ENCODE data around the gene CHMP5. TPM values are rescaled to one million over a fixed set of nuclear protein-coding genes. Genes with fewer than 3 reads are reported as not detected.

The CHMP5 gene
- total RNA-seq, 2 experiments from 2014 or later: 31.2 to 50.1 TPM

DNA sequence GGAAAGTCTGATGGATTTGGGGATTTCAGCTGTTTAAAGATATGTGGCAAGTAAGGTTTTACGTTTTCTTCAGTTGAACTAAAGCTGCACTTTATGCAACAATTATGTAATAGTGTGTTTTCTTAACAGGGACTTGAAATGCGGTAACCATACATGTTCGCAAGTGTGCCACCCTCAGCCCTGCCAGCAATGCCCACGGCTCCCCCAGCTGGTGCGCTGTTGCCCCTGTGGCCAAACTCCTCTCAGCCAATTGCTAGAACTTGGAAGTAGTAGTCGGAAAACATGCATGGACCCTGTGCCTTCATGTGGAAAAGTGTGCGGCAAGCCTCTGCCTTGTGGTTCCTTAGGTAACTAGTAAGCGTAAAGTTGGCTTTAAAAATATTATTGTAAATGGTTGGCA, 53.9 kb downstream of the CHMP5 start:
- H3K9me3 ChIP-seq (ENCODE audit: low read length): no peaks in the 10 kb centered on the region
- no peak overlapping the region for H3K27ac ChIP-seq (ENCODE audit: low read depth, low read length, poor library complexity, severe bottlenecking)
- no peaks in the 10 kb centered on the region for H3K79me2 ChIP-seq (ENCODE audit: insufficient read depth, low read depth, low read length)
- no peaks in the 10 kb centered on the region for H3K9me2 ChIP-seq (ENCODE audit: insufficient read depth, low read length)
- CTCF ChIA-PET (ENCODE audit: unreplicated experiment): no interaction called here
- peaks cover 98% of the 10 kb centered on the region for H3K36me3 ChIP-seq (ENCODE audit: insufficient read depth, low read length)
- no peak overlapping the region for H3K4me2 ChIP-seq (ENCODE audit: low read length)
- intact Hi-C loops (cut with micrococcal nuclease; ENCODE audit: unreplicated experiment): no loop called here
- no TSS peak for BruUV-seq (replicated peaks)
- no peaks in the 10 kb centered on the region for H4K20me1 ChIP-seq (ENCODE audit: insufficient read depth, low read length)
- POLR2A ChIA-PET: no interaction called here
- H3K4me1 ChIP-seq (ENCODE audit: insufficient read depth, low read length, poor library complexity, severe bottlenecking): no peaks in the 10 kb centered on the region
- no peak for DNase-seq (ENCODE audit: low spot score)
- no peak overlapping the region for H2AFZ ChIP-seq (ENCODE audit: low read length)
- TF ChIP-seq EZH2phosphoT487 (IDR thresholded peaks at IDR 0.05; ENCODE audit: borderline replicate concordance, low read depth, low read length): no peak
- TF ChIP-seq CTCF (conservative IDR thresholded peaks at IDR 0.05; ENCODE audit: low read length): no peak
- H3K4me3 ChIP-seq (ENCODE audit: low read depth, low read length, poor library complexity, severe bottlenecking): no peak overlapping the region

DNA sequence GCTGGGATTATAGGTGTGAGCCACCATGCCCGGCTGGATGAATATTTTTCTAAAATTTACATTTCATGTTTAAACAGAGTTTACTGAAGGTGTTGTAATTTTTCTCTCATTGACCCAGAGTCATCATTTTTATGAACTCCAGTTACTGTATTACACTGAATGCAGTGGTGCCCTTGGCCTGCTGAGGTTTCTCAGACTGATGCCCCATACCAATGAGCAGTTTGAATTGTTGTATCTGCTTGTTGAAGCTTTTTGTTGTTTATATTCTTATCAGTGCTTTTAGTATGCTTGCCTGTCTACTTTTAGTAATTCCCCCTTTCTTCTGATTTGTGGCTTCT, 55.4 kb downstream of the CHMP5 start:
- Histone ChIP-seq H2AFZ (ENCODE audit: low read length) (no peak overlapping the region), H4K20me1 (ENCODE audit: insufficient read depth, low read length) (no peaks in the 10 kb centered on the region), H3K9me3 (ENCODE audit: low read length) (no peaks in the 10 kb centered on the region), H3K4me3 (ENCODE audit: low read depth, low read length, poor library complexity, severe bottlenecking) (no peak overlapping the region), H3K4me1 (ENCODE audit: insufficient read depth, low read length, poor library complexity, severe bottlenecking) (no peaks in the 10 kb centered on the region), H3K9me2 (ENCODE audit: insufficient read depth, low read length) (no peaks in the 10 kb centered on the region), H3K79me2 (ENCODE audit: insufficient read depth, low read depth, low read length) (no peaks in the 10 kb centered on the region), H3K36me3 (ENCODE audit: insufficient read depth, low read length) (peaks cover 97% of the 10 kb centered on the region), H3K4me2 (ENCODE audit: low read length) (no peak overlapping the region), H3K27ac (ENCODE audit: low read depth, low read length, poor library complexity, severe bottlenecking) (no peak overlapping the region)
- ChIA-PET CTCF (ENCODE audit: unreplicated experiment) (no interaction called here), POLR2A (interaction anchor here (0.7 to 1.9 kb wide), 2 partner anchors 11 to 119 kb away, joined by 3 to 5 read pairs; no protein-coding TSS in a partner anchor)
- intact Hi-C loops (cut with micrococcal nuclease; ENCODE audit: unreplicated experiment): no loop called here
- TF ChIP-seq CTCF (conservative IDR thresholded peaks at IDR 0.05; ENCODE audit: low read length): no peak
- TF ChIP-seq EZH2phosphoT487 (IDR thresholded peaks at IDR 0.05; ENCODE audit: borderline replicate concordance, low read depth, low read length): no peak
- DNase-seq (ENCODE audit: low spot score): no peak
- BruUV-seq (replicated peaks): no TSS peak

DNA sequence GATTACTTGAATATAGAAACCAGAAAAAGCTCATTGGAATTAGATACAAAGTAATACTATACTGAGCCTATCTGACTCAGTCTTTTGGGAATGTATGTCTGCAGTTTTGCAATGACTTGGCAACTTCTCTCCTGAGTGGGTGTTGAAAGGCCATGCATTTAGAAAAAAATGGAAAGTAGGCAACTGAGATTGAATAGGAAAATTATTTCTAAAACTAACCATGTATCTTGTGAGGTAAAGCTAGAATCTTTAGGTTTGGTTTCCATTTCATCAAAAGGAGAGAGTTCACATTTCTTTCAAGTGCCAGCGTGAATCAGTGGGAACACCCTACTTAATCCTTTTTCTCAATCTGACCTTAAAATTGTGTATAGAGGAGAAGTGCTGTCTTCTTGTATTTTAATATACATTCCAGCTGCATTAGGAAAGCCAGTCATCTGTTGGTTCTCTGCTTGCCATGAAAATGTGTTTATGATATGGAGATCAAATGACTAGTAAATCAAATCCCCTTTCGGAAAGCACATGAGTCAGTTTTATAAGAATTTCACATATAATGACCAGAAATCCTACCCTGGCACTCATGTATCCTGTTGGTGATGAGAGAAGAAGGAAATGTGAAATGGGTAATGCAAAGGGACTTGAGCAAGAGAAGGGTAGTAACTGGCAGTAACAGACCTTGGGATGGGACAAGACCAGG, 55.9 kb downstream of the CHMP5 start:
- Histone ChIP-seq H3K9me3 (ENCODE audit: low read length) (no peaks in the 10 kb centered on the region), H3K4me2 (ENCODE audit: low read length) (no peak overlapping the region), H3K36me3 (ENCODE audit: insufficient read depth, low read length) (peaks cover 95% of the 10 kb centered on the region), H3K9me2 (ENCODE audit: insufficient read depth, low read length) (no peaks in the 10 kb centered on the region), H3K4me1 (ENCODE audit: insufficient read depth, low read length, poor library complexity, severe bottlenecking) (no peaks in the 10 kb centered on the region), H3K79me2 (ENCODE audit: insufficient read depth, low read depth, low read length) (no peaks in the 10 kb centered on the region), H3K4me3 (ENCODE audit: low read depth, low read length, poor library complexity, severe bottlenecking) (no peak overlapping the region), H2AFZ (ENCODE audit: low read length) (no peak overlapping the region), H3K27ac (ENCODE audit: low read depth, low read length, poor library complexity, severe bottlenecking) (no peak overlapping the region), H4K20me1 (ENCODE audit: insufficient read depth, low read length) (no peaks in the 10 kb centered on the region)
- ChIA-PET CTCF (ENCODE audit: unreplicated experiment) (no interaction called here), POLR2A (interaction anchor here (0.7 to 1.9 kb wide), 2 partner anchors 11 to 120 kb away, joined by 3 to 5 read pairs; no protein-coding TSS in a partner anchor)
- no peak for DNase-seq (ENCODE audit: low spot score)
- BruUV-seq (replicated peaks): no TSS peak
- TF ChIP-seq CTCF (conservative IDR thresholded peaks at IDR 0.05; ENCODE audit: low read length): no peak
- TF ChIP-seq EZH2phosphoT487 (IDR thresholded peaks at IDR 0.05; ENCODE audit: borderline replicate concordance, low read depth, low read length): no peak
- intact Hi-C loops (cut with micrococcal nuclease; ENCODE audit: unreplicated experiment): no loop called here
